ENCODE measurements around the gene ANGPTL4. TPM values are rescaled to one million over a fixed set of nuclear protein-coding genes. Genes with fewer than 3 reads are reported as not detected.
"Not testable (repeated sequence)": the region's sequence is repeated elsewhere in the genome, so short reads cannot be mapped to it uniquely, and the experiment has no call there.

ANGPTL4 gene
- total RNA-seq, 1 donor from 2014 or later: 13.2 TPM

DNA sequence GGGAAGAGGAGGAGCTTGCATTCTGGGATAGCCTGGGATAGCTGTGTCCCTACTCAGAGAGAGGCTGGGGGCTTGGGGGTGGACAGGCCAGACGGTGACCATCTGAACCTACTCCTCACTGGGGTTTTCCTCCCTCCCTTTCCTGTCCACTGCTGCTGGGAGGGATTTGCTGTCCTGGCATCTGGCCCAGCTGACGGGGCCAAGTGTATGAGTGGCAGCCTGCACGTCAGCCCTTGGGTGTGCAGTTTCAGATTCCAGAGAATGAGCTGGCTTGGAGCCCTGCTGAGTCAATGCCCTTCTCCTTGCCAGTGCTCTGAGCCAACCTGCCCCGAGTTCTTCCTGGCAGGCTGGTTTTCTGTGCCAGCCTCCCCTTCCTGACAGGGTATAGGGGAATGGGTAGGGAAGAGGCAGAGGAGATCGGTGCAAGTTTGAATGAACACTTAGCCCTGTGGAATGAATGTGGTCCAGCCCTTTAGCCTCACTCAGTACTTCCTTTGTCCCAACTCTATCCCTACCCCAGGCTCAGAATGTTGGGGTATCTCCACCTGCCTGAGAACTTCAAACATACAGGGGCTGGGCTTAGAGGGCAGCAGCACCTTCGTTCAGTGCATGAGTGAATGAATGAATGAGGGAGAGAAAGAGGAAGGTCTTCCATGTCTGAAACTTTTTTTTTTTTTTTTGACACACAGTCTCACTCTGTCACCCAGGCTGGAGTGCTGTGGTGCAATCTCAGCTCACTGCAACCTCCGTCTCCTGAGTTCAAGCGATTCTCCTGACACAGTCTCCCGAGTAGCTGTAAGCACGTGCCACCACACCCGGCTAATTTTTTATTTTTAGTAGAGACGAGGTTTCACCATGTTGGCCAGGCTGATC, 1.8 kb upstream of the ANGPTL4 start:
- DNase-seq (ENCODE audit: low spot score): peak; percentile 95

GRCh38 chr19:8366121-8366581, 2.2 kb downstream of the ANGPTL4 start:
- no peak for DNase-seq (ENCODE audit: low spot score)

DNA sequence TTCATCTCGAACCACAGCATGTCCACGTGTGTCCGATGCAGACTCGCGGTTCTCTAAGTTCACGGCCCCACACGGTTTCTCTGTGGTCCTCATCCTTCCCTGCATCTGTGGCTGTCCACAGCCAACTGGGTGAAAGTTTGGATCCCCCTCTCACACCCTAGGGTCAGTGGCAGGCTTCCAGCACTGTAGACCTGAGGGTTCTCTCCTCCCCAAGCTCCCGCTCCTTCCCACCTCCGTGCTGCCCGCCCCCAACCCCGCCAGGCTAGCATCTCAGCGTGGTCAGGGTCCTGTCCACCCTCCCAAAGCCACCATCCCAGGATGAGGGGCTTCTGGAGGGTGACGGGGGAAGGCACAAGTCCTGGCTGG, 3.0 kb downstream of the ANGPTL4 start:
- DNase-seq (ENCODE audit: low spot score): no peak

GRCh38 chr19:8367327-8368001, 3.5 kb downstream of the ANGPTL4 start:
- peak; percentile 88 for DNase-seq (ENCODE audit: low spot score)

- no peak for DNase-seq (ENCODE audit: low spot score)
These were observed 6.4 kb downstream of the ANGPTL4 start for GRCh38 chr19:8370176-8371010.

DNA sequence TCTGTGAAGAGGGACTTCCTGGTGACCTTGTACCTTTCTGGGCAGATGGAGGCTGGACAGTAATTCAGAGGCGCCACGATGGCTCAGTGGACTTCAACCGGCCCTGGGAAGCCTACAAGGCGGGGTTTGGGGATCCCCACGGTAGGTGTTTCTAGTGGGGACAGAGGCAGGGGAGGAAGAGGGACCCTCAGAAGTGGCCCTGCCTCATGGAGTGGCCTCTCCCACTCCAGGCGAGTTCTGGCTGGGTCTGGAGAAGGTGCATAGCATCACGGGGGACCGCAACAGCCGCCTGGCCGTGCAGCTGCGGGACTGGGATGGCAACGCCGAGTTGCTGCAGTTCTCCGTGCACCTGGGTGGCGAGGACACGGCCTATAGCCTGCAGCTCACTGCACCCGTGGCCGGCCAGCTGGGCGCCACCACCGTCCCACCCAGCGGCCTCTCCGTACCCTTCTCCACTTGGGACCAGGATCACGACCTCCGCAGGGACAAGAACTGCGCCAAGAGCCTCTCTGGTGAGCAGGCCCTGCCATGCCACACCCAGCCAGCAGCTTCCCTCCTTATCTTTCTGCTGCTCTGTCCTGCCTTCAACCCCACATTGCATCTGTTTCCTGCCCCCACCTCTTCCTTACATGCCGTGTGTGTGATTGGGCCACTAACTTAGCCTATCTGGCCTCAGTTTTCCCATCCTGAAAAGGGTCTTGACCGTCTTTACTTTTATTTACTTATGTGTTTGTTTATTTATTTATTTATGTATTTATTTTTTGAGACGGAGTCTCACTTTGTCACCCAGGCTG, 7.3 kb downstream of the ANGPTL4 start:
- DNase-seq (ENCODE audit: low spot score): no peak

DNA sequence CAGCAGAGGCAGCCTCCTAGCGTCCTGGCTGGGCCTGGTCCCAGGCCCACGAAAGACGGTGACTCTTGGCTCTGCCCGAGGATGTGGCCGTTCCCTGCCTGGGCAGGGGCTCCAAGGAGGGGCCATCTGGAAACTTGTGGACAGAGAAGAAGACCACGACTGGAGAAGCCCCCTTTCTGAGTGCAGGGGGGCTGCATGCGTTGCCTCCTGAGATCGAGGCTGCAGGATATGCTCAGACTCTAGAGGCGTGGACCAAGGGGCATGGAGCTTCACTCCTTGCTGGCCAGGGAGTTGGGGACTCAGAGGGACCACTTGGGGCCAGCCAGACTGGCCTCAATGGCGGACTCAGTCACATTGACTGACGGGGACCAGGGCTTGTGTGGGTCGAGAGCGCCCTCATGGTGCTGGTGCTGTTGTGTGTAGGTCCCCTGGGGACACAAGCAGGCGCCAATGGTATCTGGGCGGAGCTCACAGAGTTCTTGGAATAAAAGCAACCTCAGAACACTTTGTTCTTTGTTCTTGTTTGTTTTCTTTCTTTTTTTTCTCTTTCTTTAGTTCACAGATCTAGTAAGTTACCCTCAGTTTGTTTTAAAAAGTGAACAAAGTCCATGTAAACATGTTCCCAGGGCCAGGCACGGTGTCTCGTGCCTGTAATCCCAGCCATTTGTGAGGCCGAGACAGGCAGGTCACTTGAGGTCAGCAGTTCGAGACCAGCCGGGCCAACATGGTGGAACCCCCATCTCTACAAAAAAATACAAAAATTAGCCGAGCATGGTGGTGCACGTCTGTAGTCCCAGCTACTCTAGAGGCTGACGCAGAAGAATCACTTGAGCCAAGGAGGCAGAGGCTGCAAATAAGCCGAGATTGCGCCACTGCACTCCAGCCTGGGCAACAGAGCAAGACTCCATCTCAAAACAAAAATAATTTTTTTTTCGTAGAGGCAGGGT, 10.2 kb downstream of the ANGPTL4 start:
- no peak for DNase-seq (ENCODE audit: low spot score)

DNA sequence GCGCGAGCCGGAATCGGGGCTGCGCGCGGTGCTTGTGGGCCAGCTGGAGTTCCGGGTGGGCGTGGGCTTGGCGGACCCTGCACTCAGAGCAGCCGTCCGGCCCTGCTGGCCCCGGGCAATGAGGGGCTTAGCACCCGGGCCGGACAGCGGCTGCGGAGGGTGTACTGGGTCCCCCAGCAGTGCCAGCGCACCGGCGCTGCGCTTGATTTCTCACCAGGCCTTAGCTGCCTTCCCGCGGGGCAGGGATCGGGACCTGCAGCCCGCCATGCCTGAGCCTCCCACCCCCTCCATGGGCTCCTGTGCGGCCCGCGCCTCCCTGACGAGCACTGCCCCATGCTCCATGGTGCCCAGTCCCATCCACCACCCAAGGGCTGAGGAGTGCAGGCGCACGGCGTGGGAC, 11.8 kb downstream of the ANGPTL4 start:
- DNase-seq (ENCODE audit: low spot score): not testable (repeated sequence)

- DNase-seq (ENCODE audit: low spot score): not testable (repeated sequence)
These were observed 12.5 kb downstream of the ANGPTL4 start for GRCh38 chr19:8376373-8376974.

DNA sequence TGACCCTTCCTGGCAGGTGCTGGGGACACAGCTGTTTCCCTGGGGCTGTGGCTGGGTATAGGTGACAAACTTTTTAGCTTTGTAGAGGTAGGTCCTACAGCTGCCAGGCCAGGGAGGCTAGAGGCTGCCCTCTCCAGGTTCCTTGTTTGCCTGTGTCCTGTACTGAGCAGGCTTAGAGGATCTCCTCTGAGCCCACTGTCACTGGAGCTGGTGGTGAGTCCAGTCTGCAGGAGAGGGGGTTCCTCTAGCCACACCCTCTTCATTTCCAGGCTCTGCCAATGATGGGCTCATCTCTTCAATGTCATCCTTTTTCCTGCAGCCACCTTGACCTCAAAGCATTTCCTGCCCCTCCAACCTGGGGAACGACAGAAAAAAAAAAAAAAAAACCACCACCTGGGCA, 13.6 kb downstream of the ANGPTL4 start:
- no peak for DNase-seq (ENCODE audit: low spot score)

- not testable (repeated sequence) for DNase-seq (ENCODE audit: low spot score)
These were observed 15.4 kb downstream of the ANGPTL4 start for GRCh38 chr19:8379156-8379891.

DNA sequence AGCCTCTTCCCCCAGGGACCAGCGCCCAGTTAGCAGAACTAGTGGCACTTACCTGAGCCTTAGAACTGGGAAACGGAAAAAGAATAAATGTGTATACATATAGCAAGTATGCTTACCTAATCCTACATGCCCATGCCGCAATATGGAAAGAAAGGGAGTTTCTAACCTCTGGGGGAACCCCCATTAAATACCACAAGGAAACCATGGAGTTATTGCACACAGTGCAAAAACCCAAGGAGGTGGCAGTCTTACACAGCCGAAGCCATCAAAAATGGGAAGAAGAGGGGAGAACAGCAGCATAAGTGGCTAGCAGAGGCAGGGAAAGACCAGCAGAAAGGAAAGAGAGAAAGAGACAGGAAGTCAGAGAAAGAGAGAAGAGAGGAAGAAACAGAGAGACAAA, 20.6 kb downstream of the ANGPTL4 start:
- not testable (repeated sequence) for DNase-seq (ENCODE audit: low spot score)

DNA sequence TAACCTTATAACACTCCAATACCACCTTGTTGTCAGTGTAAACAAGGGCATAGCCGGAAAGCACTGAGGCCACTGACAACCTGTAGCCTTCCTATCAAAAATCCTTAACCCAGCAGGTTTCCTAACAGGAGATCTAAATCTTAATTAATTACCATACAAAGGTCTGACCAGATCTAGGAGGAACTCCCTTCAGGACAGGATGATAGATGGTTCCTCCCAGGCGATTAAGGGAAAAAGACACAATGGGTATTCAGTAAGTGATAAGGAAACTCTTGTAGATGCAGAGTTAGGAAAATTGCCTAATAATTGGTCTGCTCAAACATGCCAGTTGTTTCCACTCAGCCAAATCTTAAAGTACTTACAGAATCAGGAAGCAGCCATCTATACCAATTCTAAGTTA, 21.1 kb downstream of the ANGPTL4 start:
- not testable (repeated sequence) for DNase-seq (ENCODE audit: low spot score)

- DNase-seq (ENCODE audit: low spot score): not testable (repeated sequence)
These were observed 21.6 kb downstream of the ANGPTL4 start for GRCh38 chr19:8385566-8385965.

DNA sequence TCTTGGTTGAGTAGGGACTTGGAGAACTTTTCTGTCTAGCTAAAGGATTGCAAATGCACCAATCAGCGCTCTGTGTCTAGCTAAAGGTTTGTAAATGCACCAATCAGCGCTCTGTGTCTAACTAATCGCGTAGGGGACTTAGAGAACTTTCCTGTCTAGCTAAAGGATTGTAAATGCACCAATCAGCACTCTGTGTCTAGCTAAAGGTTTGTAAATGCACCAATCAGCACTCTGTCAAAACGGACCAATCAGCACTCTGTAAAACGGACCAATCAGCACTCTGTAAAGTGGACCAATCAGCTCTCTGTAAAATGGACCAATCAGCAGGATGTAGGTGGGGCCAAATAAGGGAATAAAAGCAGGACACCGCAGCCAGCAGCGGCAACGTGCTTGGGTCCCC, 22.5 kb downstream of the ANGPTL4 start:
- DNase-seq (ENCODE audit: low spot score): not testable (repeated sequence)

DNA sequence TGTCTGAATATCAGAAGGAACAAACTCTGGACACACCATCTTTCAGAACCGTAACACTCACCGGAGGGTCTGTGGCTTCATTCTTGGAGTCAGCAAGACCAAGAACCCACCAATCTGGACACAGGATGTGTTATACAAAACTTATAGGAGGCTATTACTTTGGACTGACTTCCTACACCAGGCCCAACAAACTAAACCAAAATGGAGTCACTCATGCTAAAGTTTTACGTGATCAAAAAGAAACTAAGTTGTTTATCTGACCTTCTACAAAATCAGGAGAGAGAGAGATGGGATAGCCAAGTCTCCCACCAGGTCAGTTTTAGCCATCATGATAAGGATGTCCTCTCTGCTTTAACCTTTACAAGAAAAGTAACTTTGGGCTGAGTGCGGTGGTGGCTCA, 23.0 kb downstream of the ANGPTL4 start:
- DNase-seq (ENCODE audit: low spot score): no peak

- no peak for DNase-seq (ENCODE audit: low spot score)
These were observed 24.0 kb downstream of the ANGPTL4 start for GRCh38 chr19:8387688-8388611.

DNA sequence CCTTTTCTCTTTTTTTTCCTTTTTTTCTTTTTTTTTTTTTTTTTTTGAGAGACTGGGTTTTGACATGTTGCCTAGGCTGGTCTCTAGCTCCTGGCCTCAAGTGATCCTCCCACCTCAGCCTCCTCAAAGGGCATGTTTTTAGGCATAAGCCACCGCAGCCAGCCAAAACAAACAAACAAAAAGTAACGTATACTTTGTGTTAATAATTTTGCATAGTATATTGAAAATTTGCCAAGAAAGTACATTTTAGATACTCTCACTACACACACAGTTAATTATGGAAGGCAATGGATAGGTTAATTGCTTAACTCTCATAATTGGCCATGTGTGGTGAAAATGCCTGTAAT, 24.6 kb downstream of the ANGPTL4 start:
- DNase-seq (ENCODE audit: low spot score): no peak

All from ureter (tissue), 1 donor.